ENCODE data around the gene LTB4R2. TPM values are rescaled to one million over a fixed set of nuclear protein-coding genes. Genes with fewer than 3 reads are reported as not detected.
A peak's percentile ranks its signal among the peaks of the same experiment; 100 is the strongest.

LTB4R2 gene
- total RNA-seq, 1 donor from 2014 or later, result 2.1 TPM

- DNase-seq (ENCODE audit: low read depth in 2 of 2), result no peak
These were observed 32.9 kb upstream of the LTB4R2 start for GRCh38 chr14:24277071-24277470.

GRCh38 chr14:24277606-24278321, 32.2 kb upstream of the LTB4R2 start:
- no peak for DNase-seq (ENCODE audit: low read depth in 2 of 2)

DNA sequence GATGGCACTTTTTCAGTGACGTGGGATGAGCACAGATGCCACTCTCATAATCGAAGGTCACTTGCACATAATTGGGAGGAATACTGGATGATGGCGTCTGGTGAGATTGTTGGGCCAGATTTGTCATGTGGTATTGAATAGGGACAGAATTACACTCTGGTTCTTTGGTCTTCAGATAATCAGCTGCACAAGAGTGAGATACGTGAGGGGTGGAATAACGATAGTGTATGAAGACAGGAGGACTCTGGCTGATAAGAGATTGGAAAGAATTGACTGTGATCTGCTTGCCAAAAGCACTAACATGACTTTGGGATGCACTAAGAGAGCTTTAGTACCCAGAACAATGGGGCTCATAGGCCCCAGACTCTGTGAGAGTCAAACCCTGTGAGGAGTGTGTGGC, 31.5 kb upstream of the LTB4R2 start:
- no peak for DNase-seq (ENCODE audit: low read depth in 2 of 2)

- peak in 1 of 2 donors; percentile 13 for DNase-seq (ENCODE audit: low read depth in 2 of 2)
These were observed 30.4 kb upstream of the LTB4R2 start for GRCh38 chr14:24279301-24280186.

GRCh38 chr14:24280797-24281460, 29.0 kb upstream of the LTB4R2 start:
- no peak for DNase-seq (ENCODE audit: low read depth in 2 of 2)

- DNase-seq (ENCODE audit: low read depth in 2 of 2), result no peak
These were observed 28.3 kb upstream of the LTB4R2 start for GRCh38 chr14:24281636-24282035.

DNA sequence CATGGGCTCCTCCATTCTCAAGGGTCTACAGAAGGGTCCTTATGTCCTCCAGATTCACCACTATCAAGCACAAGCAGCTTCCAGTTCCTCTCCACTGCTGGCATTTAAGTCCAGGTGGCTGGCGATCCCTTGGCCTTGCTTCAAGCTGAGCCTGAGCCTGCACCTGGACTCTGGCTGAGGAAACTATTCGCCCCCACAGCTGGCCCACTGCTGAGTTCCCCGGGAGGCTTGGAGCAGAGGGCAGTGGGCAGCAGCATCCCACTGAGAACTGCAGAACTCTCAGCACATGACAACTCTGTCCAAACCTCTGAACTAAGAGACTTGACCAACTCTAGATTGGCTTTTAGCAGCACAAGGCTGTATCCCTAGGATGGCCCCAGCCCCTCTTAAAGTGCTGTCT, 27.2 kb upstream of the LTB4R2 start:
- DNase-seq (ENCODE audit: low read depth in 2 of 2), result no peak

- DNase-seq (ENCODE audit: low read depth in 2 of 2), result no peak
These were observed 26.0 kb upstream of the LTB4R2 start for GRCh38 chr14:24283796-24284460.

DNA sequence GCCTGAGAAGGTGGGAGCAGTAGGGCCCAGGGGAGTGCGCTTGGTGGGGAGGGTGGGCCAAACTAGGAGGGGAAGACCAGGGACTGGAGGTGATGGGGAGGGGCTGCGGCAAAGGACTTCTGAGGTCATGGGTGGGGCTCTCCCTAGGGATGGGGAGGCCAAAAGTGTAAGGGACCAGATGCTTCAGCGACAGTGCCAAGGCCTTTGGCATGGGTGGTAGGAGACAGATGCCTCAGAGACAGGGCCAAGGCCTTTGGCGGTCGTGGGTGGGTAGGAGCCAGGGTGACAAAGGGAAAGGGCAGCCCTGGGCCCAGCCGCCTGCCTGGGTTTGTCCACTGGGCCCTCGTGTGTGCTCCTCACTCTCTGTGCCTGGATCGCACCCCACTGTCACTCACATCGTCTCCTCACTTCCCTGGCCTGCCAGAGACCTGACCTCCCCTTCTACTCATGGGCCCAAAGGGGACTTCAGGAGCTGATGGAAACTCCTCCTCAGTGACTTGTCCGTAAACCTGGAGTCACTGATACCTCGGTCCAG, 25.4 kb upstream of the LTB4R2 start:
- DNase-seq (ENCODE audit: low read depth in 2 of 2), result no peak

DNA sequence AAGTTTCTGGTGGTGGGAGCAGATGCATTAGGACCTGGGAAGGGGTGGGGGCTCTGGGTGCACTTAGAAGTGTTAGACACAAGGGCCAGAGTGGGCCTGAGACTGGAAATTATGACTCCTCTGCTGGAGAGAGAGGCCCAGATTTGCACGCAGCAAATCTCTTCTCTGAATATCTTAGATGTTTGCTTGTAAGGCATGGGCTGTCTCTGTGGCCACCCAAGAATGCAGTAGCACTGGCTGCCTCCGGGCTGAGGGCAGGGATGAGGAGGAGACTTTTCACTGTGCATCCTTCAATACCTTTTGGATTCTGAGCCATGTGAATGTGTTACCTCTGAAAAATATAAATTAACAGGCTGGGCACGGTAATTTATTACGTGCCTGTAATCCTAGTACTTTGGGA, 24.6 kb upstream of the LTB4R2 start:
- no peak for DNase-seq (ENCODE audit: low read depth in 2 of 2)

DNA sequence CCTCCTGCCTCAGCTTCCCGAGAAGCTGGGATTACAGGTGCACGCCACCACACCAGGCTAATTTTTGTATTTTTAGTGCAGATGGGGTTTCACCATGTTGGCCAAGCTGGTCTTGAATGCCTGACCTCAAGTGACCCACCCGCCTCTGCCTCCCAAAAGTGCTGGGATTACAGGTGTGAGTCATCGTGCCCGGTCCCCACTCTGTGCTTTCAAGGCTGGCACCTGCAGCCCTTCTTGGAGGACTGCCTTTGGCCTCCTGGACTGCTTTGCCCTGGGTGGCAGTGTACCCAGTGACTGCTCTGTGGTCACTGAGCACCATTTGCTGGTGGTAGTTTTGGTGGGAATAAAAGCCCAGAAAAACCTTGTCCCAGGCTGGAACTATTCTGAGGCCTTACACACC, 22.9 kb upstream of the LTB4R2 start:
- no peak for DNase-seq (ENCODE audit: low read depth in 2 of 2)

- no peak for DNase-seq (ENCODE audit: low read depth in 2 of 2)
These were observed 20.2 kb upstream of the LTB4R2 start for GRCh38 chr14:24289649-24290280.

GRCh38 chr14:24290746-24291145, 19.2 kb upstream of the LTB4R2 start:
- no peak for DNase-seq (ENCODE audit: low read depth in 2 of 2)

DNA sequence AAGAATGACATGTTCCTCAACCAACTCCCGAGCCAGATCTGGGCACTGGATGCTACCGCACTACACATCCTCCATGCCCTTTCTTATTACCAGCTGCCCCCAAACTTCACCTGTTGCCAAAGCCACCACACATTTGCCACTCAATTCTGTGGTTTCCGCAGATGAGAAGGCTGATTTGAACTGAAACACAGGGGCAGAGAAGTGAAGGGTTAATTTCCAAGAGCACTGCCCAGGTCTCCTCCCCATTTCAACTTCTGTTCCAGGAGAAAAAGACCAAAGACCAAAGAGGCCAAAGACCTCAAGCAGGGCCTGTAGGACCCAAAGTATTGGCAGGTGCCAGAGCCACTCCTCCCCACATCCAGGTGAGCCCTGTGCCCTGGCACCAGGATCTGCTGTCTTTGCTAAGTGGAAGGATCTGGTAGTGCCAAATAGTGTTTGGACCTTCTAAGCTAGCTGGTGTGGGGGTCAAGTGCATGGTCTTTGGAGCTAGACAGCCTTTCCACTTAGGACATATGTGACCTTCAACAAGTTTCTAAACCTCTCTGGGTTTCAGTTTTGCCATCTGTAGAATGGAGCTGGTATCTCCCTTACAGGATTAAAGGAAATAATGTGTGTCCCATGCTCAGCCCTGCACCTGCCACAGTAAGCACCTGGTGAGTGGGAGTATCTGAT, 18.4 kb upstream of the LTB4R2 start:
- DNase-seq (ENCODE audit: low read depth in 2 of 2), result no peak

DNA sequence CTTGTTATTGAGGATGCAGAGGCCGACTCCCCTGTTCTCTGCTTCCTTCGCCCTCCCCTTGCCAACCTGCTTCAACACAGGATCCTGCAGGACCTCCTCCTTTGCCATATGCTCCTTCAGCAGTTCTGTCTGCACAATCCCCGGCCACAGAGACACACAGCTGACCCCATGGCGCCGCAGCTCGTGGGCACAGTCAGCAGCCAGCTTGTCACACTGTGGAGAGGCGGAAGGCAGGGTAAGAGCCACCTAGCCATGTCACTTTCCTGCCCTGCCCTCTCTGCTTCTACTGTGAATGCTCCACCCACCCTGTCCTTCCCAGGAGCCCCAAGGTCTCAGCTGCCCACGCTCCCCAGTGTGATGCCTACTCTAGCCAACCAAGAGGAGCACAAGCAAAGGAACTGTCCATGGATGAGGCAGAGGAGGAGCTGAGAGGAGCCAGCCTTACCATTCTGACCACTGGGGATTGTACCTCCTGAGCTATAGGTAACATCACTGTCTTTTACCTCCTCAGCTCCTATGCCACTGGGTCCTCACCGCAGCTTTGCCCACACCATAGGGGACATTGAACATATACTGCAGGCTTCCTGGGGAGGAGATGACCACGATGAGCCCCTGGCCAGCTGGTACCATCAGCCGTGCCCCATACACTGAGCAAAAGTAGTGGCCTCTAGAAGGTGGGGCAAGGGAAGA, 17.7 kb upstream of the LTB4R2 start:
- DNase-seq (ENCODE audit: low read depth in 2 of 2), result no peak

- DNase-seq (ENCODE audit: low read depth in 2 of 2), result no peak
These were observed 16.4 kb upstream of the LTB4R2 start for GRCh38 chr14:24293525-24293924.

DNA sequence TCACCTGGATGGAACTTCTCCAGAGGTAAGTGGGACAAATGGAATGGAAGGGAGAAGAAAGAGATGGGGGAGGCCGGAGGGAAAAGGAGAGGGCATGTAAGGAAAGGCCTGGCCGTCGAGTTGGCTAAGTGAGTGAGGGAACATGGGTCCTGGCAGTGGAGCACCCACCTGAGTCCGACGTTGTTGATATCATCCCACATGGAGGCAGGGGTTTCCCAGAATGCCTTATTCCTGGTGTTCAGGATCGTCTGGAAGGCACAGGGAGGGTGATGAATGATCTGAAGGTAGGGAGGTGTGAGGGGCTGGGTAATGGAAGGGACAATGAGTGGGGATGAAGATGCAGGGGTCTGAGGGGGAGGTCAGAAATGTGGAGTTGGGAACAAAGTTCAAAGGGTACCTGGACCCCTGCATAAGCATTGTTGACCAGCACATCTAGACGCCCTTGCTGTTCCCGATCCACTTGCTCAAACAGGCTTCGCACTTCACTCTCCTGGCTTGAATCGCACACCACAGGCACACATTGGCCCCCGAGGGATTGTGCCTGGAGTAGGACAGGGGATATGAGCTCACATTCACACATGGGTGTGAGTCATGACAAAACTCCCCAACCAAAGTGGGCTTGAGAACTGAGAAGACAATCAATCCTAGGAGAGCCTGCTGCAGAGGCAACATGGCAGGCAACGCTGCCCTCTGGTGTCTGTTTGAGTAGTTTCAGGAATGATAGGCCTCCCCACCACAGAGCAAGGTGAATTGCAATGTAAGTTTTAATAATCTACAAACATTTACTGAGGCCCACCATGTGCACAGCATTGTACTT, 13.4 kb upstream of the LTB4R2 start:
- peak; percentile 77 to 94 for DNase-seq (ENCODE audit: low read depth in 2 of 2)

GRCh38 chr14:24297190-24297964, 12.6 kb upstream of the LTB4R2 start:
- peak; percentile 29 to 55 for DNase-seq (ENCODE audit: low read depth in 2 of 2)
